ENCODE measurements around the gene TNFSF4.

- TF ChIP-seq, protein P1, sequence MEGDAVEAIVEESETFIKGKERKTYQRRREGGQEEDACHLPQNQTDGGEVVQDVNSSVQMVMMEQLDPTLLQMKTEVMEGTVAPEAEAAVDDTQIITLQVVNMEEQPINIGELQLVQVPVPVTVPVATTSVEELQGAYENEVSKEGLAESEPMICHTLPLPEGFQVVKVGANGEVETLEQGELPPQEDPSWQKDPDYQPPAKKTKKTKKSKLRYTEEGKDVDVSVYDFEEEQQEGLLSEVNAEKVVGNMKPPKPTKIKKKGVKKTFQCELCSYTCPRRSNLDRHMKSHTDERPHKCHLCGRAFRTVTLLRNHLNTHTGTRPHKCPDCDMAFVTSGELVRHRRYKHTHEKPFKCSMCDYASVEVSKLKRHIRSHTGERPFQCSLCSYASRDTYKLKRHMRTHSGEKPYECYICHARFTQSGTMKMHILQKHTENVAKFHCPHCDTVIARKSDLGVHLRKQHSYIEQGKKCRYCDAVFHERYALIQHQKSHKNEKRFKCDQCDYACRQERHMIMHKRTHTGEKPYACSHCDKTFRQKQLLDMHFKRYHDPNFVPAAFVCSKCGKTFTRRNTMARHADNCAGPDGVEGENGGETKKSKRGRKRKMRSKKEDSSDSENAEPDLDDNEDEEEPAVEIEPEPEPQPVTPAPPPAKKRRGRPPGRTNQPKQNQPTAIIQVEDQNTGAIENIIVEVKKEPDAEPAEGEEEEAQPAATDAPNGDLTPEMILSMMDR (IDR thresholded peaks at IDR 0.05): no peak
- TF ChIP-seq POLR2AphosphoS5 (IDR thresholded peaks at IDR 0.05): no peak
- no peak for TF ChIP-seq POLR2A (IDR thresholded peaks at IDR 0.05)
Observed at GRCh38 chr1:173253046-173253445, 45.9 kb upstream of the TNFSF4 start.
